HK-2 (cell line): ENCODE measurements around the gene SH3BGRL2.
"Not testable (repeated sequence)": the region's sequence is repeated elsewhere in the genome, so short reads cannot be mapped to it uniquely, and the experiment has no call there.

Experiments
- DNase-seq: peaks from one replicate; pipeline ENCODE4 v3.0.0-alpha.2; 2018; ENCODE audit not compliant: unreplicated experiment

Gene SH3BGRL2

GRCh38 chr6:79649016-79649415, 17.9 kb downstream of the SH3BGRL2 start:
- DNase-seq: no peak

DNA sequence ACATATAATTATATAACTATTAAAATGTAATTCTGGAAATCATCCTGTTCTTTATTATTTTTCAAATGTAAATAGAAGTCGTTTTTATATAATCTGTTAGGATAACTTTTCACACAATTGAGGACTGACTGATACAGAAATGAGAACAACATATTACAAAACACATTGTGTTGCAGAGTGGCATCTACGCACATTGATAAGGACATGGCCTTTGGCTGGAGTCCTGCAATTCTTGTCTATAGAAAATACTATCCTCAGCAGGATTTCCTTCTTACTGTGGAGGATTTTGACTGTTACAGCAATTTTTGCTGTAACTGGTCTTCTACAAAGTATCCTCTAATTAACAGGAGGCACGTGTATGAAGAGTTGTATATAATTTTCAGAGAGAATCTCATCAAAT, 19.8 kb downstream of the SH3BGRL2 start:
- DNase-seq: no peak

GRCh38 chr6:79656134-79656533, 25.0 kb downstream of the SH3BGRL2 start:
- DNase-seq: no peak

DNA sequence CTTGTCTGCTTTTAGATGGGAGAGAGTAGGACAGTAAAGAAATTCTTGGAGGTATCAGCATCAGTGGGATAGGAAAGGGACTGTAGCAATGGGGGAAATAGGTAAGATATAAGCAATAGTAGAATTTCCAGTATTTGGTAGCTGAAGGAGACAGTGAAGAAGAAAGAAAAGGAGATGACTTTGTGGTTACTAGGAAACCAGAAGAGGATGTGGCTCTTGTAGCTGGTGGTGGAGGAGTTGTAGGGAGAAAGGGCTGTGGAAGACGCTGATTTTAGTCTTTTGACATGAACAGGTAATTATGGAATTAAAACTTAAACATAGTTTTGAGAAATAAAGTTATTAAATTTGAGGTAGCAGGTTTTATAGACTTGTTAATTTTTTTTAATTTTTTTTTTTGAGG, 26.1 kb downstream of the SH3BGRL2 start:
- no peak for DNase-seq

DNA sequence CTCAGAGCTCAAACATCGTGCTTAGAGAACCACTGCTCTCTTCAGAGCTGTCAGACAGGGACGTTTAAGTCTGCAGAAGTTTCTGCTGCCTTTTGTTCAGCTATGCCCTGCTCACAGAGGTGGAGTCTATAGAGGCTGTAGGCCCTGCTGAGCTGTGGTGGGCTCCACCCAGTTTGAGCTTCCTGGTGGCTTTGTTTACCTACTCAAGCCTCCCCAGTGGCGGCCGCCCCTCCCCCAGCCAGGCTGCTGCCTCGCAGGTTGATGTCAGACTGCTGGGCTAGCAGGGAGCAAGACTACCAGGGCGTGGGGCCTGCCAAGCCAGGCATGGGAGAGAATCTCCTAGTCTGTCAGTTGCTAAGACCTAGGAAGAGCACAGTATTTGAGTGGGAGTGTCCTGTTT, 32.5 kb downstream of the SH3BGRL2 start:
- DNase-seq: not testable (repeated sequence)

DNA sequence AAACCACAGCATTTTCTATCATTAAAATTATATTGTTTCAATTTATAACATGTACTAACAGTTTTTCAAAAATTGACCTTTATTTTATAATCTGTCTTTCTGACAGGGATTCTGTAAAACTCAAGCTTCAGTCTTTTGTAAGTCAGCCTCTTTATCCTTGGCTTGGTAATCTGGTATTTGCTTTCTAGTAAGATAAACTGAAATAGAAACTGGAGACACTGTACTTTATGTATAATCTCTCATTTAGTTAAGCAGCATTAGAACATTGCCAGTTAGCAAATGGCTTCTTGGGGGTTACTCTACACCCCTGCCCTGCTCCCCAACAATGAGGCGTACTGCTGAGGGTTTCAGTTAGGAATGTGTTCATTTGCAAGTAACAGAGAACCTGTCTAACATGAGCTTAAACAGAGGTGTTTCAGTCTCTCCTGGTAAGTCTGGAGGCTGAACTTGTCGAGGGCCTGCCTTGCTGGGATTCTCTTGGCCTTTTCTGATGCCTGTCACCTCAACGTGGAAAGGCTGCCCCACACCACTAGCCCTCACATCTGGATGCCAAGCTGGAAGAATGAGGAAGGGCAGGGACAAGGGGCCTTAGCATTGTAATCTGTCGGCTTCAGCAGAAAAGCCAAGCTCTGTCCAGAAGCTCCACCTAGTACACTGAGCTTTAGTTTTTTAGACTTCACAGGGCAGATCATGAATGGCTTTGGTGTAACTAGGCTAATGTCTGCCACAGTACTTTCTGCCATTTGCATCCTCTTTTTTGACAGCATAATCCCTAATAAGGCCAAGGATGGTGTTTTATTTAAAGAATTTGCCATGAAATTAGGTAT, 34.8 kb downstream of the SH3BGRL2 start:
- DNase-seq: no peak

- no peak for DNase-seq
Measured at GRCh38 chr6:79666634-79667033, 35.5 kb downstream of the SH3BGRL2 start.

- DNase-seq: no peak
Measured at GRCh38 chr6:79668381-79668780, 37.3 kb downstream of the SH3BGRL2 start.

- no peak for DNase-seq
Measured at GRCh38 chr6:79669766-79670165, 38.6 kb downstream of the SH3BGRL2 start.

DNA sequence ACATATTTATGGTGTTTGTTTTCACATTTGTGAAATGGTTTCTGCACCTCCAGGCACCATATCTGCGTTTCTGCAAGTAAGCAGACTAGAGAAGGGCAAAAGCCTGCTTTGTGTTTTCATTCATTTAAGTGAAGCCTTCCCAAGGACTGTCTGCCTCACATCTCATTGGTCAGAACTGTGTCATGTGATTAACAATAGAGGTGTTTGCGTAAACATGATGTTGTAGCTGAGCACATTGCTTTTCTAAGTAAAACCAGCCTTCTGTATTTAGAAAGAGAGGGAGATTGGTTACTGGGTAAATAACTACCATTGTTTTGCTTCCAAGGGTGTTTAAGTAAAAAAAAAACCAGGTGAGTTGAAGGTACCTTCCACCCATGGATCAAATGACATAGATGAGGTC, 39.7 kb downstream of the SH3BGRL2 start:
- DNase-seq: no peak

- DNase-seq: peak; percentile 26
Measured at GRCh38 chr6:79671600-79672266, 40.6 kb downstream of the SH3BGRL2 start.

GRCh38 chr6:79672631-79673111, 41.5 kb downstream of the SH3BGRL2 start:
- no peak for DNase-seq

GRCh38 chr6:79673947-79674346, 42.8 kb downstream of the SH3BGRL2 start:
- no peak for DNase-seq

- DNase-seq: no peak
Measured at GRCh38 chr6:79676785-79677736, 45.9 kb downstream of the SH3BGRL2 start.

DNA sequence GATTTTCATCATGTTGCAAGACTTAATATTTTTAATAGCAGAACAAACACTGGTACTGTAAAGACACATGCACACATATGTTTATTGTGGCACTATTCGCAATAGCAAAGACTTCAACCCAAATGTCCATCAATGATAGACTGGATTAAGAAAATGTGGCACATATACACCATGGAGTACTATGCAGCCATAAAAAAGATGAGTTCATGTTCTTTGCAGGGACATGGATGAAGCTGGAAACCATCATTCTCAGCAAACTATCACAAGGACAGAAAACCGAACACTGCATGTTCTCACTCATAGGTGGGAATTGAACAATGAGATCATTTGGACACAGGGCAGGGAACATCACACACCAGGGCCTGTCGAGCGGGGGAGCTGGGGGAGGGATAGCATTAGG, 51.6 kb downstream of the SH3BGRL2 start:
- DNase-seq: not testable (repeated sequence)

- DNase-seq: no peak
Measured at GRCh38 chr6:79684876-79685275, 53.7 kb downstream of the SH3BGRL2 start.

DNA sequence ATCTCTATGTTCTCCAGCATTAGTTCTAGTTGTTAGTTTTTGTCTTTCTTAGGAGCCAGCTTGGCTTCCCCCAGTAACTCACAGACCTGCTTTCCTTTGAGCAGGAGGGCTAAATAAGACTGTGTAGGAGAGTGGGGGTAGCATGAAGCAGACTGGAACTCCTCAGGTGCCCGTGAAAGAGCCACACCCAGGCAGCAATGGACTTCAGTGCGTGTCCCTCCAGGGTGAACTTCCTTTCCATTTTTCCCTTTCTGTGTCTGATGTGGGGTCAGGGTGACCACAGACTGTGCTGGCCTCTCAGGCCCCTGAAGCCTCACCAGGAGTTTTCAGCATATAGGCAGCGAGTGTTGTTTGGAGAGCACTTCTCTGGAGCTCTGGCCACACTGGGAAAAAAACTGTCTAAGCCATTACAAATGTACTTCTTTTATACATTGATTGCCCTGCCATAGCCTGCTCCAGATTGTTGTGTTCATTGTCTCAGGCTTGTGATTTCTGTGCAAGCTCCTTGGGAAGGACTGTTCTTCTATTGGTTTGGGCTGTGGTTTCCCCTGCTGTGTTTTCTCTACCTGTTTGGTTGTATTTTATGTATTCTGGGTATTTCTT, 55.7 kb downstream of the SH3BGRL2 start:
- DNase-seq: no peak

- DNase-seq: no peak
Measured at GRCh38 chr6:79687759-79688158, 56.6 kb downstream of the SH3BGRL2 start.

- no peak for DNase-seq
Measured at GRCh38 chr6:79694156-79694555, 63.0 kb downstream of the SH3BGRL2 start.

DNA sequence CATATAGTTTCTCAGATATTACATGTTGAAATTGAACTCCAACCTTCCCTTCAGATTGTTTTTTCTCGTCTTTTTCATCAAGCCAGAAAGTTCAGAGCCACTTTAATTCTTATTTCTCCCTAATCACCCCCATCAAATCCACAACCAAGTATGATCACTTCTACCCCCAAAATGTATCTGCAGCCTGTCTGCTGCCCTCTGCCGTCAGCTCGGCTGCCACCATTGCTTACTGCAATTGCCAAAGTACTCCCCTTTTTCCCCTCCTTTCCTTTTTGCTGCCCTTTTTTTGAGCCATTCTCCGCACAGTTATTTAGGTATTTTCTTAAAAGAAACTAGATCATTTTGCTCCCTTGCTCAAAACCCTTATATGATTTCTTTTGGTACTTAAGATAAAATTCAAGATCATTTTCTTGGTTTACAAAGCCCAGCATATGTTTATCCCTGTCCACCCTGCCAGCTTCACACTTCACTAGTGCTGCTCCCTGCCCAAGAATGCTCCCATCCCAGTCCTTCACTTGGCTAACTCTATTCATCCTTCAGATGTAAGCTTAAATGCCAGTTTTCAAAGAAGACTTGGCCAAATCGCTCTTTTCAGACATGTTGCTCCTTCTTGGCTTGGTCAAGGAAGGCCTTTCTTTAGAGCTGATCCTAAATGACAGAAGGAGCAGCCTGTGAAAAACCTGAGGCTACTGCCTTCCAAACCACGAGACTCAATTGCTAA, 63.7 kb downstream of the SH3BGRL2 start:
- no peak for DNase-seq

DNA sequence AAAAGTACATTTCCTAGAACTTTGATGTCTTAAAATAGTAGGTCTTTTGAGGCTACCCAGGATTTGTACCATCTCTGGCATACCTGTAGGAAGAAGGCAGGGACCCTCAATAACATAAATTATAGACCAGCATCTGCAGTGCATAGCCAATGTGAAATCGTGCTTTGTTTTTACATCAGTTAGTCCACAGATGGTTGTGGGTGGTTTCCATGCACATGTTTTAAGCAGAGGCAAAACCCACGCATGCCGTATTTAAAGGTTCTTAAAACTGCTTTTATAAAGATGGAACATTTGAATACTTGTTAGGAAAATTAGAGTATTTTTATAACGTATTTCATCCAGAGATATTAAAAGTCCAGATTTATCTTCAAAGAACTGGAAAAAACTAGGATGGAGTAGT, 66.3 kb downstream of the SH3BGRL2 start:
- DNase-seq: no peak
